GM10248 (cell line): ENCODE measurements around the gene HOOK2.
"Not testable (repeated sequence)": the region's sequence is repeated elsewhere in the genome, so short reads cannot be mapped to it uniquely, and the experiment has no call there.

Source experiments
- CTCF ChIA-PET: fragments of 300-600 bp; sonication (Branson Sonifier 250); formaldehyde crosslinking; extraction: SDS; loops from one replicate; lab custom pipeline; 2021; ENCODE audit warnings: antibody characterized with exemption; lab: Yijun Ruan, JAX
- POLR2A ChIA-PET: fragments of 350-650 bp; sonication (Branson Sonifier 250); formaldehyde crosslinking; extraction: SDS; loops from one replicate; lab custom pipeline; 2020; ENCODE audit warnings: antibody characterized with exemption; lab: Yijun Ruan, JAX
- DNase-seq: peaks from one replicate; pipeline ENCODE4 v3.0.0; 2012; ENCODE audit errors: extremely low spot score
- CTCF ChIP-seq: IDR thresholded peaks from 2 replicates; pipeline ENCODE4 v1.5.1; 2012; ENCODE audit warnings: mild to moderate bottlenecking, low read depth; ENCODE audit errors: extremely low read depth, missing control alignments, control extremely low read depth

Gene HOOK2

GRCh38 chr19:12720851-12721655 is 54.3 kb downstream of the HOOK2 start:
- CTCF ChIA-PET: interaction anchor here (0.6 to 3.3 kb wide), 4 partner anchors 34 to 75 kb away, joined by 3 to 13 read pairs (median 6); no protein-coding TSS in a partner anchor
- TF ChIP-seq CTCF: no peak
- POLR2A ChIA-PET: interaction anchor here (1.2 kb wide), 1 partner anchor 71 kb away, joined by 3 read pairs; the partner anchor contains the start of gene JUNB
- DNase-seq: no peak

GRCh38 chr19:12720296-12720695 is 55.1 kb downstream of the HOOK2 start:
- DNase-seq: no peak
- ChIA-PET CTCF (no interaction called here), POLR2A (no interaction called here)
- no peak for TF ChIP-seq CTCF

GRCh38 chr19:12715929-12716328 is 59.4 kb downstream of the HOOK2 start:
- no peak for DNase-seq
- no peak for TF ChIP-seq CTCF
- ChIA-PET POLR2A (interaction anchor here (0.6 kb wide), 3 partner anchors 34 to 440 kb away, joined by 3 to 4 read pairs (median 4); partner anchors contain the start of gene CALR), CTCF (interaction anchor here (1.0 to 3.7 kb wide), 5 partner anchors 39 to 132 kb away, joined by 3 to 15 read pairs (median 4); no protein-coding TSS in a partner anchor)

- POLR2A ChIA-PET: no interaction called here
- CTCF ChIA-PET: interaction anchor here (1.0 to 1.3 kb wide), 4 partner anchors 15 to 133 kb away, joined by 3 to 4 read pairs (median 4); no protein-coding TSS in a partner anchor
Measured at GRCh38 chr19:12715102-12715501, 60.2 kb downstream of the HOOK2 start.

GRCh38 chr19:12713304-12713703 is 62.0 kb downstream of the HOOK2 start:
- CTCF ChIA-PET: interaction anchor here (0.9 to 2.4 kb wide), 5 partner anchors 10 to 134 kb away, joined by 3 to 8 read pairs (median 3); no protein-coding TSS in a partner anchor
- DNase-seq, POLR2A ChIA-PET: not testable (repeated sequence)

More at GRCh38 chr19:12715102-12715501, 60.2 kb downstream of the HOOK2 start:
- no peak for DNase-seq
- no peak for TF ChIP-seq CTCF
